Neural cell (in vitro differentiated cells): Measurements from ENCODE around the gene ZNF655.

Experiments
- TF ChIP-seq, protein P1 (sequence below): fragments of 450-650 bp; IDR thresholded peaks from 2 replicates; pipeline ENCODE4 v1.5.1; 2014; ENCODE audit warnings: antibody characterized with exemption, mild to moderate bottlenecking, moderate library complexity; ENCODE audit not compliant: poor library complexity, severe bottlenecking
- TF ChIP-seq, protein P2 (sequence below): IDR thresholded peaks from 2 replicates; pipeline ENCODE4 v1.6.1; 2012; ENCODE audit warnings: borderline replicate concordance

DNA sequence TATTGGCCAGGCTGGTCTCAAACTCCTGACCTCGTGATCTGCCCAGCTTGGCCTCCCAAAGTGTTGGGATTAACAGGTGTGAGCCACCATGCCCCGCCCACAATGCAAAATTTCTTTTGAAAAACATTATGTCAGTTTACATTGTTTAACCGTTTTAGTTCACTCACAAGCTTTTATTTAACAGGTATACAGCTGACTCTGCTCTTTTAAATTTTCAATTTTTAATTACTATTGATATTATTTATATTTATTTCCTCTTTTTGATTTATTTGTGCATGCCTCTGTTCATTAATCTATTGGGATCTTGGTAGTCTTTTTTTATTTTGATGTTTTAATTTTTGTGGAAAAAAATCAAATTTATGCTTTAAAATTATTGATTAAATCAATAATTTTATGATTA, 37.0 kb upstream of the ZNF655 start:
- TF ChIP-seq, protein P1, sequence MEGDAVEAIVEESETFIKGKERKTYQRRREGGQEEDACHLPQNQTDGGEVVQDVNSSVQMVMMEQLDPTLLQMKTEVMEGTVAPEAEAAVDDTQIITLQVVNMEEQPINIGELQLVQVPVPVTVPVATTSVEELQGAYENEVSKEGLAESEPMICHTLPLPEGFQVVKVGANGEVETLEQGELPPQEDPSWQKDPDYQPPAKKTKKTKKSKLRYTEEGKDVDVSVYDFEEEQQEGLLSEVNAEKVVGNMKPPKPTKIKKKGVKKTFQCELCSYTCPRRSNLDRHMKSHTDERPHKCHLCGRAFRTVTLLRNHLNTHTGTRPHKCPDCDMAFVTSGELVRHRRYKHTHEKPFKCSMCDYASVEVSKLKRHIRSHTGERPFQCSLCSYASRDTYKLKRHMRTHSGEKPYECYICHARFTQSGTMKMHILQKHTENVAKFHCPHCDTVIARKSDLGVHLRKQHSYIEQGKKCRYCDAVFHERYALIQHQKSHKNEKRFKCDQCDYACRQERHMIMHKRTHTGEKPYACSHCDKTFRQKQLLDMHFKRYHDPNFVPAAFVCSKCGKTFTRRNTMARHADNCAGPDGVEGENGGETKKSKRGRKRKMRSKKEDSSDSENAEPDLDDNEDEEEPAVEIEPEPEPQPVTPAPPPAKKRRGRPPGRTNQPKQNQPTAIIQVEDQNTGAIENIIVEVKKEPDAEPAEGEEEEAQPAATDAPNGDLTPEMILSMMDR, result no peak
- TF ChIP-seq, protein P2, sequence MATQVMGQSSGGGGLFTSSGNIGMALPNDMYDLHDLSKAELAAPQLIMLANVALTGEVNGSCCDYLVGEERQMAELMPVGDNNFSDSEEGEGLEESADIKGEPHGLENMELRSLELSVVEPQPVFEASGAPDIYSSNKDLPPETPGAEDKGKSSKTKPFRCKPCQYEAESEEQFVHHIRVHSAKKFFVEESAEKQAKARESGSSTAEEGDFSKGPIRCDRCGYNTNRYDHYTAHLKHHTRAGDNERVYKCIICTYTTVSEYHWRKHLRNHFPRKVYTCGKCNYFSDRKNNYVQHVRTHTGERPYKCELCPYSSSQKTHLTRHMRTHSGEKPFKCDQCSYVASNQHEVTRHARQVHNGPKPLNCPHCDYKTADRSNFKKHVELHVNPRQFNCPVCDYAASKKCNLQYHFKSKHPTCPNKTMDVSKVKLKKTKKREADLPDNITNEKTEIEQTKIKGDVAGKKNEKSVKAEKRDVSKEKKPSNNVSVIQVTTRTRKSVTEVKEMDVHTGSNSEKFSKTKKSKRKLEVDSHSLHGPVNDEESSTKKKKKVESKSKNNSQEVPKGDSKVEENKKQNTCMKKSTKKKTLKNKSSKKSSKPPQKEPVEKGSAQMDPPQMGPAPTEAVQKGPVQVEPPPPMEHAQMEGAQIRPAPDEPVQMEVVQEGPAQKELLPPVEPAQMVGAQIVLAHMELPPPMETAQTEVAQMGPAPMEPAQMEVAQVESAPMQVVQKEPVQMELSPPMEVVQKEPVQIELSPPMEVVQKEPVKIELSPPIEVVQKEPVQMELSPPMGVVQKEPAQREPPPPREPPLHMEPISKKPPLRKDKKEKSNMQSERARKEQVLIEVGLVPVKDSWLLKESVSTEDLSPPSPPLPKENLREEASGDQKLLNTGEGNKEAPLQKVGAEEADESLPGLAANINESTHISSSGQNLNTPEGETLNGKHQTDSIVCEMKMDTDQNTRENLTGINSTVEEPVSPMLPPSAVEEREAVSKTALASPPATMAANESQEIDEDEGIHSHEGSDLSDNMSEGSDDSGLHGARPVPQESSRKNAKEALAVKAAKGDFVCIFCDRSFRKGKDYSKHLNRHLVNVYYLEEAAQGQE, result no peak
